Raji (cell line): ENCODE measurements around the gene MRPL1.

Experiments
- POLR2A ChIP-seq: IDR thresholded peaks from 2 replicates; pipeline ENCODE4 v1.6.1; 2011; ENCODE audit warnings: low read depth, low read length, control low read depth; ENCODE audit not compliant: insufficient read depth

MRPL1 gene

DNA sequence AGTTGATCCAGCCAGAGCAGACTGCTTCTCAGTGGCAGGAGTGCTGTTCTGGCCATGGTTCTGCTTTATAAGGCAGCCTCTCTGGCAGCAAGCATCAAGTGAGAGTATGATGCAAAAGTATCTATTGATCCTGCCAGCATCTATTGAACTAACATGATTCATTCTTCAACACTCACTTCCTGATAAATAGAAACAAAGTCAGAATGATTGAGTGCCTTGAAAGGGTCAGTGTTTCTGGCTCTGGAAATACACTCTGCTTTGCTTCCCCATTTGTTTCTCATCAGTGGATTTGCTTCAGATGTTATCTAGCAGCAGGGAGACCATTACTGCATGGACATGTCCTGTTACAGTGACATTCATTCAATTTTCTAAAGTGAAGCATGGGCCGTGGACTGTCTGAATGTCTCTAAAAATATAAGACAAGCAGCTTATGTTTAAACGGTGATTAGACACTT, 128.3 kb downstream of the MRPL1 start:
- TF ChIP-seq POLR2A: no peak

DNA sequence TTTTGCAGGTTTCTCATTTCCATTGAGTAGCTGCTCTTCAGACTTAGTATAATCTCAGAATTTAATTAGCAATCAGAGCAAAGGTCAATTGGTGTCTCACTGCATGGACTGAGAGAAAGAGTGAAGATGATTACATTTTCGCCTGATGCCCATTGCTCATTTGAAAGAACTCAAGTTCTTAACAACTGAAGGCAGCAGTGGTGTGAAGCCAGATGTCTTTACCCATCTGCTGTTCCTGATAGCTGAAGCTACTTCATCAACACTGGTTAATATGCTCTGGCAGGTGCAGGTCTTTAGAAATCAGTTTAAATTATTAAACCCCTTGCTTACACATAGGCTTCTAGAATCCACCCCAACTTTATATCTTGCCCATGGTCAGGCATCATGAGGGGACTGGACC, 130.0 kb downstream of the MRPL1 start:
- TF ChIP-seq POLR2A: no peak

DNA sequence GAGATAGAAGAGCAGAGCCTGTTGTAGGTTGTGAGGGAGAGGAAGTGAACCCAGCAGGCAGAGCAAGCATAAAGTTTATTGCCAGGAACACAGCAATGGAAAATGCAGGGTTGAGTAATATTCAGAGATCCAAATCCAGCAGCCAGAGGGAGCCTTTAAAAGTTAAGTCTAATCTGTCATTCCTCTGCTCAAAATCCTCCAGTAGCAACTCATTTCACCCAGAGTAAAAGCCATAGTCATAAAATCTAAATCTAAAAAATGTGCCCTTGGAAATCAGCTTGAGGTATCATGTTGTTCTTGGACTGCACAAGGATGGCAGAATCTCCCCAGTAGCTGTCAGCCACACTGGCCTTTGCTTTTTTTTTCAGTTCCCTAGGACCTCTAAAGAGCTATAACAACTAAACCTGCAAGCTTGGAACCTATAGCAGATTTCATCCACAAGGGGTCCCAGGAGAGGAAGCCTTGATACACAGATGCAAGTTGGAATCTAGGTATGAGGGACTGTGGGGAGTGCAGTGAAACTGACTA, 131.6 kb downstream of the MRPL1 start:
- no peak for TF ChIP-seq POLR2A

DNA sequence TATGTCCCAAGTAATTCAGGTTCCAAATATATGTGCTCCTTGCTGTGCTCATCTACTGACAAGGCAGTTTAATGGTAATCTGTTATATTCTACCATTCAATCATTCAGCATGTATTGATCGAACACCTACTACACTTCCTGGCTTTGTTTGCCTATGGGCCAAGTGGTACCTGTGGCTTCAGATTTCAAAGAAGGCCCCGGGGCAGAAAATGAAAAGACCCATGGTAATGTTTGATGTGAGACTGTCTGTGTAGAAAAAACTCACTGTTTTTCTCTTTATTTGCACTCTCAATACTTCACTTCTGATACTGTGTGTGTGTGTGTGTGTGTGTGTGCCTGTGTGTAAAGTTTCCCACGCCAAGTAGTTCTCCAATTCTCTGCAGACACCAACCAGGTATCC, 133.4 kb downstream of the MRPL1 start:
- TF ChIP-seq POLR2A: no peak

DNA sequence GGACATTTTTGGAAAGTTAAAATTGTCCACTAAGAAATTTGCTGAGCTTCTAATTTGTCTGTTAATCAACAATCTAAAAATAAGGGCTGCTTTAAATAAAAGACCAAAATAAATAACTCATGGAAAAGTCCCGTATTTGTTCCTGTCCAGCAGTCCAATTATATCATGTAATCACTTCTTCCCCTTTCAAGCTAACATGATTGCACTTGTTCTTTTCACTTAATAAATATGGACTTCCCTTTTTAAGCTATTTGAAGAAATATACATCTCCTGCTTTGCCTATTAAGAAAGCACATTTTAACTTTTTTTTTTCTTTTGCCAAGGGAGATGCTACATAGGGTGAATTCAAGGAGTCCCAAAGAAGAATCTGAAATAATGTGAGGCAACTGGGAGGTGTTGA, 138.9 kb downstream of the MRPL1 start:
- no peak for TF ChIP-seq POLR2A

DNA sequence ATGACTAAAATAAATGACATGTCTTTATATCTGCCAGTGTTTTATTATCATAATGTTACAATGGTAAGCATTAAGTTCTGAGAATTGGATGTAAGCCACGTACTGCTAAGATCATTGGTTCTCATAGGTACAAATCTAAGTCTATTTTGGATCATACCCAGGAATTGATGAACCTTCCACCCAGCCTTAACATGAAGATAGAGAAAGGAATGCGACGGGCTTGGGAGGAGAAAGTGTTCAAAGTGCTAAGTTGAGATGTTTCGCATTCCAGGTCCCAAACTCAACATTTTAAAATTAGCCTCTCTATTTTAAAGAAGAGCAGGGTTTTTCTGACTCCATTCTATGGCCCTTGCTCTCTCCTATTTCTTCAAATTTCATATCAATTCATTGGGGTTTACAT, 139.6 kb downstream of the MRPL1 start:
- no peak for TF ChIP-seq POLR2A
